CD14-positive monocyte (primary cell): ENCODE data around the gene RHOF. TPM values are rescaled to one million over a fixed set of nuclear protein-coding genes. Genes with fewer than 3 reads are reported as not detected.

Source experiments
- DNase-seq, 3 donors: peaks; one replicate each; pipeline ENCODE4 v3.0.0-alpha.2; 2011 to 2022
- H2AFZ ChIP-seq: 2 replicates; pipeline ENCODE4 v1.6.0; 2012; ENCODE audit warnings: mild to moderate bottlenecking, low read depth, low read length, inconsistent platforms; ENCODE audit not compliant: insufficient read depth, poor library complexity, severe bottlenecking
- H3K27ac ChIP-seq, 2 donors: 1 replicate in 1 of 2; 2 replicates in 1 of 2; pipeline ENCODE4 v1.5.1; 2012 to 2013; ENCODE audit warnings: low read length in 2 of 2, control low read depth in 1 of 2, inconsistent platforms in 1 of 2, low read depth in 1 of 2, mild to moderate bottlenecking in 1 of 2
- H3K27me3 ChIP-seq, 2 donors: one replicate each; pipeline versions ENCODE4 v1.6.0 to v1.6.1; 2011 to 2013; ENCODE audit warnings: low read length in 2 of 2; ENCODE audit not compliant: control insufficient read depth in 2 of 2, insufficient read depth in 2 of 2
- H3K36me3 ChIP-seq, 2 donors: replicated peaks in 1 of 2; 1 replicate in 1 of 2; 2 replicates in 1 of 2; pipeline versions ENCODE4 v1.5.1 to v1.6.1; 2012 to 2013; ENCODE audit warnings: low read length in 2 of 2, control low read depth in 1 of 2, inconsistent platforms in 1 of 2, mild to moderate bottlenecking in 1 of 2; ENCODE audit not compliant: insufficient read depth in 2 of 2, control insufficient read depth in 1 of 2
- H3K4me1 ChIP-seq, 2 donors: 1 replicate in 1 of 2; 2 replicates in 1 of 2; pipeline versions ENCODE4 v1.5.1 to v1.6.1; 2012 to 2013; ENCODE audit warnings: low read length in 2 of 2, control low read depth in 1 of 2, inconsistent platforms in 1 of 2, mild to moderate bottlenecking in 1 of 2, moderate library complexity in 1 of 2; ENCODE audit not compliant: insufficient read depth in 2 of 2, control insufficient read depth in 1 of 2
- H3K4me2 ChIP-seq: replicated peaks from 2 replicates; pipeline ENCODE3; 2012; ENCODE audit warnings: low read length, moderate library complexity, mild to moderate bottlenecking; ENCODE audit not compliant: poor library complexity, severe bottlenecking; ENCODE audit errors: extremely low read depth
- H3K4me3 ChIP-seq, 3 experiments: fragments of 200-600 bp in 1 of 3; sonication (generic) in 1 of 3; replicated peaks in 1 of 3; 1 replicate in 2 of 3; 2 replicates in 1 of 3; pipeline ENCODE4 v1.5.1; 2011 to 2013; ENCODE audit warnings: low read length in 3 of 3, mild to moderate bottlenecking in 3 of 3, control low read depth in 2 of 3, low read depth in 2 of 3, inconsistent platforms in 1 of 3, moderate library complexity in 1 of 3
- H3K79me2 ChIP-seq: 2 replicates; pipeline ENCODE4 v1.6.0; 2012; ENCODE audit warnings: mild to moderate bottlenecking, control low read depth, inconsistent platforms, low read length, moderate library complexity; ENCODE audit not compliant: insufficient read depth
- H3K9ac ChIP-seq: 2 replicates; pipeline ENCODE4 v1.6.0; 2017; ENCODE audit warnings: low read length, mild to moderate bottlenecking; ENCODE audit not compliant: insufficient read depth, poor library complexity, severe bottlenecking
- H3K9me3 ChIP-seq, 2 donors: replicated peaks in 1 of 2; 1 replicate in 1 of 2; 2 replicates in 1 of 2; pipeline versions ENCODE4 v1.5.1 to v1.6.1; 2012 to 2013; ENCODE audit warnings: low read length in 2 of 2, control low read depth in 1 of 2; ENCODE audit not compliant: control insufficient read depth in 1 of 2, insufficient read depth in 1 of 2
- H4K20me1 ChIP-seq: 2 replicates; pipeline ENCODE4 v1.6.0; 2012; ENCODE audit warnings: mild to moderate bottlenecking, low read length, control low read depth, moderate library complexity; ENCODE audit not compliant: insufficient read depth
- H3K27ac Mint-ChIP-seq, 7 donors: one replicate each; pipeline ENCODE4 v1.8.0; 2020; ENCODE audit warnings: mild to moderate bottlenecking in 7 of 7, mixed read lengths in 7 of 7, moderate library complexity in 6 of 7, inconsistent platforms in 2 of 7
- H3K27me3 Mint-ChIP-seq, 3 donors: one replicate each; pipeline ENCODE4 v1.8.0; 2021 to 2022; ENCODE audit warnings: low read depth in 3 of 3, mild to moderate bottlenecking in 3 of 3, mixed read lengths in 3 of 3, moderate library complexity in 3 of 3, inconsistent platforms in 1 of 3
- H3K36me3 Mint-ChIP-seq, 2 donors: one replicate each; pipeline ENCODE4 v1.8.0; 2020; ENCODE audit warnings: mixed read lengths in 2 of 2, inconsistent platforms in 1 of 2, mild to moderate bottlenecking in 1 of 2
- H3K4me1 Mint-ChIP-seq: one replicate; pipeline ENCODE4 v1.8.0; 2020; ENCODE audit warnings: mild to moderate bottlenecking, mixed read lengths
- H3K4me3 Mint-ChIP-seq, 2 donors: one replicate each; pipeline ENCODE4 v1.8.0; 2020; ENCODE audit warnings: mild to moderate bottlenecking in 2 of 2, mixed read lengths in 2 of 2, moderate library complexity in 1 of 2
- H3K9me3 Mint-ChIP-seq, 7 donors: one replicate each; pipeline ENCODE4 v1.8.0; 2020 to 2022; ENCODE audit warnings: mixed read lengths in 7 of 7, mild to moderate bottlenecking in 6 of 7, moderate library complexity in 6 of 7, inconsistent platforms in 2 of 7
- WGBS: methylation state at CpG from one replicate; pipeline ENCODE4 v1.1.5; 2013; ENCODE audit warnings: missing lambda C conversion rate; ENCODE audit not compliant: insufficient coverage; 5-methylcytosine and 5-hydroxymethylcytosine counted together
- intact Hi-C, 2 donors: fragments of 100-400 bp; cut with micrococcal nuclease; formaldehyde crosslinking; loops; one replicate each; pipeline versions ENCODE4 v1.15.0 to v1.15.1; 2023
- polyA plus RNA-seq, 3 donors: library from polyadenylated mRNA; depleted of rRNA in 1 of 3; unstranded in 2 of 3; stranded (reverse) in 1 of 3; fragments of 300-500 nt in 2 of 3; fragments of >200 nt in 1 of 3; fragmentation: Illumina TruSeq in 2 of 3; gene quantifications; 1 replicate in 2 of 3; 2 replicates in 1 of 3; pipeline ENCODE4 v1.2.3, GENCODE V29; 2012 to 2021
- TF ChIP-seq, protein P1 (sequence below): fragments of 200-600 bp; IDR thresholded peaks from one replicate; pipeline ENCODE4 v1.8.0; 2022; ENCODE audit warnings: antibody characterized with exemption, mild to moderate bottlenecking

Gene RHOF
- polyA plus RNA-seq, 3 donors = 7.1 to 25.9 (median 13.6) TPM

DNA sequence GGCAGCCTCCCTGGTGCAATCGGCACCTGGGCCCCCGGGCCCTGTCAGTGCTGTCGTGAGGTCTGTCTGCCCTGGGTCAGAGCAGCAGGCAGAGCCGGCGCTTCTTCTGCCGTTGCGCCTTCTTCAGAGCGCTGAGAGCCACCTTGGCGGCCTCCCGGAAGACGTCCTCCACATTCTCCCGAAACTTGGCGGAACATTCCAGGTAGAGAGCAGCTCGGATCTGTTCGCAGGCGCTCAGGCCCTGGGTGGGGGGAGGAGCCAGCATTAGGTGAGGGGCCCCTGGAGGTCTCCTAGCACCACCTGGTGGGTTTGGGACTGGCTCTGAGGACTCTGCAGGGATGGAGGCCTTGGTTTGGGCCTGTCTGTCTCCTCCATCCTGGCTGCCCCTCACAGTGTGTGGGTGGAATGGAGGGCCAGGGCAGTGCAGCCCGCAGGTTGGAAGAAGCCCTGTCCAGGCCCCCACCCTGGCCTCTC is 14.0 kb downstream of the RHOF start:
- Histone ChIP-seq H3K4me1 (peaks cover 18 to 26% of the 10 kb centered on the region in 2 donors), H2AFZ (no peak overlapping the region), H3K27ac (no peak overlapping the region), H3K27me3 (no peaks in the 10 kb centered on the region), H3K4me3 (no peak overlapping the region), H3K36me3 (peaks cover 24 to 31% of the 10 kb centered on the region in 2 donors), H3K9ac (no peak overlapping the region), H4K20me1 (peaks cover 13% of the 10 kb centered on the region), H3K9me3 (no peaks in the 10 kb centered on the region), H3K79me2 (no peaks in the 10 kb centered on the region), H3K4me2 (no peak overlapping the region)
- H3K4me3 Mint-ChIP-seq = no peak overlapping the region
- DNase-seq = no peak
- TF ChIP-seq, protein P1, sequence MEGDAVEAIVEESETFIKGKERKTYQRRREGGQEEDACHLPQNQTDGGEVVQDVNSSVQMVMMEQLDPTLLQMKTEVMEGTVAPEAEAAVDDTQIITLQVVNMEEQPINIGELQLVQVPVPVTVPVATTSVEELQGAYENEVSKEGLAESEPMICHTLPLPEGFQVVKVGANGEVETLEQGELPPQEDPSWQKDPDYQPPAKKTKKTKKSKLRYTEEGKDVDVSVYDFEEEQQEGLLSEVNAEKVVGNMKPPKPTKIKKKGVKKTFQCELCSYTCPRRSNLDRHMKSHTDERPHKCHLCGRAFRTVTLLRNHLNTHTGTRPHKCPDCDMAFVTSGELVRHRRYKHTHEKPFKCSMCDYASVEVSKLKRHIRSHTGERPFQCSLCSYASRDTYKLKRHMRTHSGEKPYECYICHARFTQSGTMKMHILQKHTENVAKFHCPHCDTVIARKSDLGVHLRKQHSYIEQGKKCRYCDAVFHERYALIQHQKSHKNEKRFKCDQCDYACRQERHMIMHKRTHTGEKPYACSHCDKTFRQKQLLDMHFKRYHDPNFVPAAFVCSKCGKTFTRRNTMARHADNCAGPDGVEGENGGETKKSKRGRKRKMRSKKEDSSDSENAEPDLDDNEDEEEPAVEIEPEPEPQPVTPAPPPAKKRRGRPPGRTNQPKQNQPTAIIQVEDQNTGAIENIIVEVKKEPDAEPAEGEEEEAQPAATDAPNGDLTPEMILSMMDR = no peak
- intact Hi-C loops = loop anchor here (5.0 to 10.0 kb wide), 2 partner anchors 33 to 285 kb away; no protein-coding TSS in a partner anchor
- H3K36me3 Mint-ChIP-seq = peaks cover 34 to 36% of the 10 kb centered on the region in 2 donors
- peaks cover 26% of the 10 kb centered on the region for H3K4me1 Mint-ChIP-seq
- no peak overlapping the region for H3K27ac Mint-ChIP-seq
- H3K27me3 Mint-ChIP-seq = peaks cover 0 to 1% (median 0%) of the 10 kb centered on the region in 3 donors
- no peaks in the 10 kb centered on the region for H3K9me3 Mint-ChIP-seq
- WGBS = 99% methylated on average over 16 of the region's 17 CpGs

DNA sequence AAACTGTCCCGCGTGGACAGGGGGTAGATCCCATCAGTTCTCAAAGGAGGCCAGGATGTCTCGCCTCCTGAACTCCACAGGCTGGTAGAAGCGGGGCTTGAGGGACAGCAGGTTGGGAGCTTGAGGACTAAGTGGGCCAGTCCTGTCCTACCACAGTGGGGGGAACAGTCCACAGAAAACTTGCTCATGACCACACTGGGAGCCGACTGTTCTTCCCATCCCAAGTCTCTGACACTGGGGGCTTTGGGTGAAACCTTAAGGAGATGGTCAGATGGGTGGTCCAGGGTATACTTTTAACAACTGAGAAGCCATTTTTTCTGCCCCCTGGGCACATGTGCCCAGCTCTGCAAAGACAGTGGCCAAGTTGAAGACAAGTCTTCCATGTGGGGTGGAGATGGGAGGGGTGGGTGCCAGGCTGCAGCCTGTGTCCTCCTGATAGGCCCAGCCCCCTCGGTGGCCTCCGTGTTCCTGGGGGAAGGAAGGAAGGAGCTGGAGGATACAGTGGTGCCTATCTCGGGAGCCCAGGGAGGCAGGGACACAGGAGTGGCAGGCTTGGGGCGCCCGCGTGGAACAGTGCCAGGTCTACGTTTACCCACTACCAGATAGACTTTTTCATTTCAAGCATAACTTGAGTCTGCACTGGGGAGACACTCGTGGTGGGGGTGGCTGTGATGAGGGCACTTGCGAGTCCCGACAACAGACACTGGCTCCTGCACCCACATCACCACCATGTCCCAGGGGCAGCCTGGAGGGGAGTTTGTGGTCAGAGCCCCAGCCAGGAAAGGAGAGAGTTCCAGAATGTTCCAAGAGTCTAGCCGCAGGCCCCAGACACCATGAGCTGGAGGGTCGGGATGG is 14.7 kb downstream of the RHOF start:
- H3K4me2 ChIP-seq = no peak overlapping the region
- peaks cover 0 to 1% (median 0%) of the 10 kb centered on the region in 3 donors for H3K27me3 Mint-ChIP-seq
- H3K9me3 ChIP-seq = no peaks in the 10 kb centered on the region
- no peak overlapping the region for H3K4me3 Mint-ChIP-seq
- H3K36me3 ChIP-seq = peaks cover 24 to 31% of the 10 kb centered on the region in 2 donors
- H3K27ac Mint-ChIP-seq = peak overlapping the region in 3 of 7 donors; percentile 14 to 64 (median 63)
- WGBS = 90% methylated on average over 6 of the region's 17 CpGs
- no peak overlapping the region for H3K27ac ChIP-seq
- intact Hi-C loops = loop anchor here (5.0 to 10.0 kb wide), 2 partner anchors 34 to 284 kb away; no protein-coding TSS in a partner anchor
- no peak for DNase-seq
- H3K4me1 Mint-ChIP-seq = peaks cover 22% of the 10 kb centered on the region
- H3K4me3 ChIP-seq = no peak overlapping the region
- TF ChIP-seq, protein P1 = no peak
- H4K20me1 ChIP-seq = peaks cover 13% of the 10 kb centered on the region
- H3K27me3 ChIP-seq = no peaks in the 10 kb centered on the region
- peaks cover 32 to 36% of the 10 kb centered on the region in 2 donors for H3K36me3 Mint-ChIP-seq
- no peaks in the 10 kb centered on the region for H3K9me3 Mint-ChIP-seq
- no peaks in the 10 kb centered on the region for H3K79me2 ChIP-seq
- no peak overlapping the region for H2AFZ ChIP-seq
- H3K9ac ChIP-seq = no peak overlapping the region
- peaks cover 18 to 26% of the 10 kb centered on the region in 2 donors for H3K4me1 ChIP-seq
